ENCODE data around the gene UNC45A.

Gene UNC45A

DNA sequence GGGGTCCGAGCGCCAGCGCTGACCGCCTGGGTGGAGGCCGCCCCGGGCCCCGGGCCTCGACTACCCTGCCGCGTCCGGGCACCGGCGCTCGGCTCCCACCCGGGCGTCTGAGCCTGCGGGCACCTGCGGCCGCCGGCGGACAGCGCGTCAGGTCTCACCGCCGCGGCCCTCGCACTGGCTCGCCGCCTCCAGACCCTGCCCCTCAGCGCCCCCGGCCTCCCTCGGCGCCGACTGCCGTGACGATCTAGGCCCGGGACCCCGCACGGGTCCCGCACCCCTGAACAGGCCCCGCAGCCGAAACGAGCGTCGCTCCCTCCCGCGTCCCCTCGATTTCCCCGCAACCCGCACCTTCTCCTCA is 59.0 kb downstream of the UNC45A start:
- H3K79me2 ChIP-seq (ENCODE audit: insufficient read depth, low read length) = peaks cover 60% of the 10 kb centered on the region
- peak overlapping the region; percentile 90 for H3K4me2 ChIP-seq (ENCODE audit: low read length)
- H4K20me1 ChIP-seq (ENCODE audit: insufficient read depth, low read length) = no peaks in the 10 kb centered on the region
- peaks cover 46% of the 10 kb centered on the region for H3K4me1 ChIP-seq (ENCODE audit: insufficient read depth, low read length, severe bottlenecking)
- peak overlapping the region; percentile 79 for H3K27ac ChIP-seq (ENCODE audit: low read depth, low read length, poor library complexity, severe bottlenecking)
- peak overlapping the region; percentile 82 for H3K4me3 ChIP-seq (ENCODE audit: low read depth, low read length, poor library complexity, severe bottlenecking)
- H3K9me3 ChIP-seq (ENCODE audit: low read length) = no peaks in the 10 kb centered on the region
- peaks cover 19% of the 10 kb centered on the region; the same call in 1 of the 2 replicates for H3K36me3 ChIP-seq (ENCODE audit: insufficient read depth, low read length)
- no peaks in the 10 kb centered on the region for H3F3A ChIP-seq (ENCODE audit: insufficient read depth, low read length)
- H3K9ac ChIP-seq (ENCODE audit: low read length) = peak overlapping the region; percentile 92
- H3K9me2 ChIP-seq (ENCODE audit: low read depth, low read length) = no peaks in the 10 kb centered on the region
- no peak overlapping the region for H2AFZ ChIP-seq (ENCODE audit: low read length)
- TF ChIP-seq EZH2 (IDR thresholded peaks at IDR 0.05; ENCODE audit: borderline replicate concordance, low read length) = no peak
- H3K27me3 ChIP-seq (ENCODE audit: insufficient read depth, low read length) = no peaks in the 10 kb centered on the region

DNA sequence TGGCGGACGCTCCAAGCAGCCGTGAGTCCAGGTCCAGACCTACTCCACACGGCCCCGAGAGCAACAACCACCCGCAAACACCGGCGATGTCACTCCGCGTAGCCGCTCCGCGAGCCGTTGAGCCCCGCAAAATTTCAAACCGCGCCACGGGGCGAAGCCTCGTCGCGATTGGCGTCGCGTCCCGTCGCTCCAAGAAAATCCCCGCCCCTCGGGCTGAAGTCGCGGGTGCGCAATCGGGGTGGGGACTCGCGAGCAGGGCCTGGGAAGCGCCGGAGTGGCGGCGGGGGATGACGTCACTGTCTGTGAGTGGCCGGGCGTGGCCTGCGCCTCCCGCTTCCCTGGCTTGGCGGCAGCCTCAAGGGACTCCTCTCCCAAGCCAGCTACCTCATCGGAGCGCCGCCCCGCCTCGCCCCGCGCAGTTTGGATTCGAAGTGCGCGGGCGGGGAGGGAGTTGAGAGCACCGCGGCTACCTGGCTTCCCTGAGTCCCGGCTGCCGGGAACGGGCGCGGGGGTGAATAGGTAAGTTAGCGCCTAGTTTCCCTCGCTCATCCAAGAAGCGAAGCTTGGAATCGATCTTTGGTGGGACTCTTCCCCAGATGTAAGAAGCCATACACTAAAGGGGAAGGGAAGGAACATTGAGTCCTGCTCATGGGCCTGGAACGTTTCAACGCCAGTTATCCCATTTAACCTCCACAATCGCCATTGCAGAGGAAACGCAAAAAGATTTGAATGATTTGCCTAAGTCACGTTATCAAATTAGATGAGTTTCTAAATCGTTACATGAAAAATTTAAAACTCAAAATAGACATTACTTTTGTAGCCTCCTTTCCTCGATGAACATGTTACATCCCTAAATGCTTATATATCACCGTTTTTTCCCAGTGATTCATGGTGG is 59.6 kb downstream of the UNC45A start, which contains the start of gene PRC1:
Gene PRC1 (minus strand): TSS at position 119 of the 895 bp plus-strand sequence. CDS start 118 bp downstream, at position 1.
- peaks cover 40% of the 10 kb centered on the region for H3K4me1 ChIP-seq (ENCODE audit: insufficient read depth, low read length, severe bottlenecking)
- H3K27me3 ChIP-seq (ENCODE audit: insufficient read depth, low read length) = no peaks in the 10 kb centered on the region
- H3K79me2 ChIP-seq (ENCODE audit: insufficient read depth, low read length) = peaks cover 53% of the 10 kb centered on the region

DNA sequence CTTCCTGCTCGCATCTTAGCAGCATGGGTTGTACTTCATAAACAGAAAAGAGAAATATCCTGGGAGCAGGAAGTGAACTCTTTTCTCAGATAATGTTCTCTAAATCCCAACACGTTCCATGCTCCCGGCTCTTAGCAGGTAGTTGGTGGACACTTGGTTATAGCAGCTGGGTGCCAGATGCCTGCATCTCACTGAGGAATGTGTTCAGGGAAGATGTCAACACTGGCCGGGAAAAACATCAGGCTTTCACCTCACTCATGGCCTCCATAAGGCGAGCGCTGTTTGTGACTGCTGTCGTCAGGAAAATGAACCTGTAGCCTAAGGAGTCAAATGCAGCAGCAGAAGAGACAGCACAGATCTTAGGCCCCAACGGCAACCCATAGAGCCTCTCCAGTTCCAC is 63.7 kb downstream of the UNC45A start:
- no peak overlapping the region for H3K4me3 ChIP-seq (ENCODE audit: low read depth, low read length, poor library complexity, severe bottlenecking)
- no peaks in the 10 kb centered on the region for H3K9me3 ChIP-seq (ENCODE audit: low read length)
- no peaks in the 10 kb centered on the region for H3K27me3 ChIP-seq (ENCODE audit: insufficient read depth, low read length)
- no peaks in the 10 kb centered on the region for H3K9me2 ChIP-seq (ENCODE audit: low read depth, low read length)
- H3K79me2 ChIP-seq (ENCODE audit: insufficient read depth, low read length) = peaks cover 15% of the 10 kb centered on the region
- H3F3A ChIP-seq (ENCODE audit: insufficient read depth, low read length) = no peaks in the 10 kb centered on the region
- peaks cover 12% of the 10 kb centered on the region for H3K4me1 ChIP-seq (ENCODE audit: insufficient read depth, low read length, severe bottlenecking)
- H3K36me3 ChIP-seq (ENCODE audit: insufficient read depth, low read length) = peaks cover 45% of the 10 kb centered on the region
- H3K27ac ChIP-seq (ENCODE audit: low read depth, low read length, poor library complexity, severe bottlenecking) = no peak overlapping the region
- no peaks in the 10 kb centered on the region for H4K20me1 ChIP-seq (ENCODE audit: insufficient read depth, low read length)
- no peak overlapping the region for H2AFZ ChIP-seq (ENCODE audit: low read length)
- H3K9ac ChIP-seq (ENCODE audit: low read length) = no peak overlapping the region
- no peak overlapping the region for H3K4me2 ChIP-seq (ENCODE audit: low read length)
- no peak for TF ChIP-seq EZH2 (IDR thresholded peaks at IDR 0.05; ENCODE audit: borderline replicate concordance, low read length)
- TF ChIP-seq, protein P1, sequence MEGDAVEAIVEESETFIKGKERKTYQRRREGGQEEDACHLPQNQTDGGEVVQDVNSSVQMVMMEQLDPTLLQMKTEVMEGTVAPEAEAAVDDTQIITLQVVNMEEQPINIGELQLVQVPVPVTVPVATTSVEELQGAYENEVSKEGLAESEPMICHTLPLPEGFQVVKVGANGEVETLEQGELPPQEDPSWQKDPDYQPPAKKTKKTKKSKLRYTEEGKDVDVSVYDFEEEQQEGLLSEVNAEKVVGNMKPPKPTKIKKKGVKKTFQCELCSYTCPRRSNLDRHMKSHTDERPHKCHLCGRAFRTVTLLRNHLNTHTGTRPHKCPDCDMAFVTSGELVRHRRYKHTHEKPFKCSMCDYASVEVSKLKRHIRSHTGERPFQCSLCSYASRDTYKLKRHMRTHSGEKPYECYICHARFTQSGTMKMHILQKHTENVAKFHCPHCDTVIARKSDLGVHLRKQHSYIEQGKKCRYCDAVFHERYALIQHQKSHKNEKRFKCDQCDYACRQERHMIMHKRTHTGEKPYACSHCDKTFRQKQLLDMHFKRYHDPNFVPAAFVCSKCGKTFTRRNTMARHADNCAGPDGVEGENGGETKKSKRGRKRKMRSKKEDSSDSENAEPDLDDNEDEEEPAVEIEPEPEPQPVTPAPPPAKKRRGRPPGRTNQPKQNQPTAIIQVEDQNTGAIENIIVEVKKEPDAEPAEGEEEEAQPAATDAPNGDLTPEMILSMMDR (IDR thresholded peaks at IDR 0.05; ENCODE audit: low read length) = no peak

More for the DNA sequence above, 59.6 kb downstream of the UNC45A start, which contains the start of gene PRC1:
- peak within 1 kb of the TSS; percentile 79 for H3K27ac ChIP-seq (ENCODE audit: low read depth, low read length, poor library complexity, severe bottlenecking)
- peak within 1 kb of the TSS; percentile 92 for H3K9ac ChIP-seq (ENCODE audit: low read length)
- peak within 1 kb of the TSS; percentile 90 for H3K4me2 ChIP-seq (ENCODE audit: low read length)
- no peaks in the 10 kb centered on the region for H3K9me2 ChIP-seq (ENCODE audit: low read depth, low read length)
- H4K20me1 ChIP-seq (ENCODE audit: insufficient read depth, low read length) = no peaks in the 10 kb centered on the region
- H2AFZ ChIP-seq (ENCODE audit: low read length) = 0 out of 2 replicates have a peak within 1 kb of the TSS, but pooled peaks have one; percentile 36
- TF ChIP-seq, protein P1 (IDR thresholded peaks at IDR 0.05; ENCODE audit: low read length) = no peak
- TF ChIP-seq EZH2 (IDR thresholded peaks at IDR 0.05; ENCODE audit: borderline replicate concordance, low read length) = no peak
- peak within 1 kb of the TSS; percentile 82 for H3K4me3 ChIP-seq (ENCODE audit: low read depth, low read length, poor library complexity, severe bottlenecking)
- H3K9me3 ChIP-seq (ENCODE audit: low read length) = no peaks in the 10 kb centered on the region
- H3K36me3 ChIP-seq (ENCODE audit: insufficient read depth, low read length) = peaks cover 23% of the 10 kb centered on the region
- H3F3A ChIP-seq (ENCODE audit: insufficient read depth, low read length) = no peaks in the 10 kb centered on the region

All from OCI-LY1 (cell line).